Endometrial microvascular endothelial cells (primary cell): ENCODE data around the gene DNASE1L2. TPM values are rescaled to one million over a fixed set of nuclear protein-coding genes. Genes with fewer than 3 reads are reported as not detected.
"Not testable (repeated sequence)": the region's sequence is repeated elsewhere in the genome, so short reads cannot be mapped to it uniquely, and the experiment has no call there.

Experiments used
- in situ Hi-C: cut with HindIII; loops from 2 replicates; pipeline ENCODE4 v1.10.0; 2017; ENCODE audit warnings: low sequenced_read_pairs, low pct_unique_long_range_greater_than_20kb; ENCODE audit errors: inconsistent ontology term
- total RNA-seq: library from RNA; depleted of rRNA; stranded (reverse); fragments of >200 nt; gene quantifications from one replicate; pipeline ENCODE4 v1.2.3, GENCODE V29; 2015; ENCODE audit errors: inconsistent ontology term

DNASE1L2 gene
- total RNA-seq, 1 donor from 2014 or later, result 0.09 TPM

DNA sequence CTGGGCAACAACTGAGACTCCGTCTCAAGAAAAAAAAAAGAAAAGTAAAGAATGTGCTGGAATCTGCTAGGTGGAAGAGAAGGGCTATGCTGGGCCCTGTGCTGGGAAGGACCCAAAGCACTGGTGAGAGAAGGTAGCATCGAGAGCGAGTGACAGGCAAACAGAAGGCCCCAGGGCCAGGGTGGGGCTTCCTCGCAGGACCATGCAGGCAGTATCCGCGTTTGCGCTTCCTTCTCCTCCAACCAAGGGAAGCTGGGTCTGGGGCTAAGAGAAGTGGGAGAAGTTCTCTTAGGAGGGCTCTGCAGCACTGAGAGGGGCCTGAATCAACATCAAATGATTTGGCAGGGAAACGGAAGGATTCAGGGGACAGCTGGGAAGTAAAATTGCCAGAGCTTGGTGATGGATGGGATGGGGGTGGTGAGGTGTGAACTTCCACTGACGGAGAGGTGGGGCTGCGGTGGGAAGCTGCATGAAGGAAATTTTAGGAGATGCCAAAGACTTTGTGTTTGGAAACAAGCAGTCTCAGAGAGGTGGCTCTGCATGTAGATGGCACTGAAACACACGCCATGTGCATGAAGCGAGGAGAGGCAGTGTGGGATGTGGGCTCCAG, 20.4 kb downstream of the DNASE1L2 start:
- in situ Hi-C loops, result no loop called here

GRCh38 chr16:2257726-2258125, 21.5 kb downstream of the DNASE1L2 start:
- in situ Hi-C loops, result no loop called here

- in situ Hi-C loops, result not testable (repeated sequence)
Measured at GRCh38 chr16:2258530-2258929, 22.3 kb downstream of the DNASE1L2 start.

GRCh38 chr16:2260250-2260649, 24.0 kb downstream of the DNASE1L2 start:
- in situ Hi-C loops, result no loop called here

GRCh38 chr16:2263026-2263425, 26.8 kb downstream of the DNASE1L2 start:
- in situ Hi-C loops, result not testable (repeated sequence)

DNA sequence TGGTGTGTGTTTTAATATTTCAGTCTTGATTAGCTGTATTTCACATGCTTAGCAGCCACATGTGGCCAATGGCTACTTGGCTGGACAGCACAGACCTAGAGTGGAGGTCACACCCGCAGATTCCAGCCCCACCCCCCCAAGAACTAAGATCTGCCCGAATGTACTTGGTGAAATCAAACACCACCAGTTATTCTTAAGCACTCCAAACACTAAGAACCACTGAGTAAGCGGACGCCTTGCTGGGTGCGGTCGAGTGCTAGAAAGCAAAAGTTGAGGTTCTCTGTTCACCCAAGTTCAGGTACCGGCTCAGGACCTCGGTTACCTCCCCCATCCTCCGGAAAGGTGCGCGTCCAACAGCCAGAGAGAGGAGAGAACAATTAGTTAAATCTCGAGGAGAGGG, 30.6 kb downstream of the DNASE1L2 start:
- in situ Hi-C loops, result not testable (repeated sequence)

GRCh38 chr16:2267505-2267912, 31.3 kb downstream of the DNASE1L2 start:
- in situ Hi-C loops, result not testable (repeated sequence)

DNA sequence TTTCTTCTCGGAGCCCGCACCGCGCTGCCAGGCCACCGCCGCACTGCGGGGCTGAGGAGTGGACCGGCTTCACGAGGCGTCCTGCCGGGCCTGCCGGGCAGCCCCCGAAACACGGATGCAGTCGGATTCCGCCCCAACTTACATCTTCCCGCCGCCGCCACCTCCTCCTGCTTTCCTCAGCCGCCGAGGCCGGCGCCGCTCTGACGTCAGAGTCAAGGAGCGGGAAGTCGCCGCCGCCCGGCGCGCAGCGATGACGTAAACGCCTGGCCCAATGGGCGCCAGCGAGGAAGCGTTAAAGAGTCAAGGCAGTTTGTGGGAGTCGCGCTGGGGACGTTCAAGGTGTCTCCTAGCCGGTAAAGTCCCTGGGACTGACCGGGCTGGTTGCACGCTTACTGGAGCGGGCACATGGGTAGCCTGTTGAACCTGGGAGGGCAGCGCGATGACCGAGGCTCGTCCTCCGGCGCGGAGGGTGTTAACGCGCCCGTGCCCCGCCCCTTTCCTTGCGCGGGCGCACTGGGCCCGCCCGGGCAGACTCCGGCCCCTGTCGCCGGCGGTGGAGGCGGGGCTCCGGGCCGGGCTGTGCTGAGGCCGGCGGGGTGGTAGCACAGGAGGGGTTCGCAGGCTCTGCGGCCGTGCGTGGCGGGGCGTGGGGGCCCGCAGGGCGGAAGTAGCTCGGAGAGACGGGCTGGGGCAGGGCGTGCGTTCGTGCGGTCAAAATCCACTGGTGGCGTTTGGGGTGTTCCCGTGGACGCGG, 31.8 kb downstream of the DNASE1L2 start, which contains the start of gene RNPS1:
RNPS1 (minus strand) TSS at position 214 of the 754 bp plus-strand sequence. CDS start 3,483 bp downstream, outside the sequence.
- in situ Hi-C loops, result no loop called here

- in situ Hi-C loops, result no loop called here
Measured at GRCh38 chr16:2270070-2270462, 33.8 kb downstream of the DNASE1L2 start.

DNA sequence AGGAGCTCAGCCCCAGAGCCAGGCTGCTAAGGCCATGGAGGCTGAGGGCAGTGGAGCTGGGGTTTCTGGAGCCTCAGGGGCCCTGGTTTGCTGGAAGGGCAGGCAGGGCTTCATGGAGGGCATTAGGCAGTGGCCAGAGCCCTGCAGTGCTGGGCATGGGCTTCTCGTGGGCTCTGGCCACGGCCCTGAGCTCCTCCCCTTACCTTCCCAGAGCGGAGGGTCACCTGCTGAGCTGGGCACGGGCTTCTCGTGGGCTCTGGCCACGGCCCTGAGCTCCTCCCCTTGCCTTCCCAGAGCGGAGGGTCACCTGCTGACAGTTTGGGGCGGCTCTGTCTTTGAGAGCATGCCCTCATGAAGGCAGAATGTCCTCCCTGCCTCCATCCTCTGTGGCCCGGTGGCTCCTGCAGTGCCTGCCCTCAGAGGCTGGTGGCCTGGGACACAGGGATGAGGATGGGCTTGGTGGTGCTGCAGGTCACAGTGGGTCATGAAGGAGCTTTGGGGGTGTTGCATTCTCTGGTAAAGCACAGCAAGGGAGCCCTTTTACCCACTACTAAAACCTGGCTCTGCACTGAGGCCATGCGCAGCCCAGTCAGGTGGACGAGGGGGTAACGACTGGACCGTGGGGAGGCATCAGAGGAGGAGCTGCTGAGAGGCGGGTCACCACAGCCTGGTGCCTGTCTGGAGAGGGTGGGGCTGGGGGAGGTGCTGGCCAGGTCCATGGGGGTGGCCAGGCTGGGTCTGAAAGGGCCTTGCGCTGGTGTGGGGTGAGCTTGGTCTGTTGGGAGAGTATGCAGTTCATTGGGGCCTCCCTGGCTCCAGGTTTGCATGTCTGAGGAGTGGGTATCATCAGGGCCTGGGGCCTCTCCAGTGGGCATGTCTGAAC, 34.6 kb downstream of the DNASE1L2 start:
- in situ Hi-C loops, result no loop called here

DNA sequence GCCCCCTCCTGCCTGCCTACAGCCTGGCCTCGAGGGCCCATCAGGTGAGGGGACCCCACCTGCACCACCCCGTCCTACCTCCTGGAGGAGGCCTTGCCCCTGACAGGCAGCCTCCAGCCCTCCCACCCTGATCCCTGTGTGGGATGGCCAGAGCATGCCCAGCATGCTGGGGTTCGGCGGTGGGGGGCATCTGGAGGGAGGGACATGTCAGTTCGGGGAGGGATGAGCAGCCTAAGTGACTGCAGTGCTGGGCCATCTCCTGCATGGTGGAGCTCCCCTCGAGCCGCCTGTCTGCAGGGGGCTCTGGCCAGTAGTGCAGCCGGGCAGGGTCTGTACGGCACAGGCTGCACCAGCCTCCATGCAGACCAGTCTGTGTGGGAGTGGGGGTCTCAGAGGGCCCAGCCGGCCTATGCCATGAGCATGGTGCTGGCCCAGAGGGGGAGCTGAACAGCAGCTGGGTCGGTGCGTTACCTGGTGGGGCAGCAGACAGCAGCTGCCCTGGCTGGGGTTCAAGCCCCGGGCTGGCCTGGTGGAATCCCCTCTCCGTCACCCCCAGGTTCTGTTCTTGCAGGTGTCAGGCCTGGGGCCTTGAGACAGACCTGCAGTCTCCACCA, 35.7 kb downstream of the DNASE1L2 start:
- in situ Hi-C loops, result no loop called here

DNA sequence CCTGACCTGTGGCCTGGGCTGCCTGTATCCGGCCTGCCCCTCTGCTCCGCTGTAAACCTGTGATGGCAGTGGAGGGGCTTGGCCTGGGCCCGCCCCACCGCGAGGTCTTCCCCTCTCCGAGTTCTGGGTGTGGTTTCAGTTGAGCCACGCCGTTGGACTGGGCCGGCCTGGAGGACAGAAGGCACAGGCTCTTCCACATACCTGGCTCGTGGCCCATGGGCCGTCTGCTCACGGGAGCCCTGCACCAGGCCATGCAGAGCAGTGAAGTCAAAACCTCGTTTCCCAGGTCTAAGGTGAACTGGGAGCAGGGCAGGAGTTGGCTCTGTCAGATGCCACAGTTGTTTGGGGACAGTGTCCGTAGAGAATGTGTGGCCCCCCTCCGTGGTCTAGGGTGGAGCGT, 37.2 kb downstream of the DNASE1L2 start:
- in situ Hi-C loops, result no loop called here

GRCh38 chr16:2273931-2274330, 37.7 kb downstream of the DNASE1L2 start:
- in situ Hi-C loops, result no loop called here

GRCh38 chr16:2275476-2276367, 39.5 kb downstream of the DNASE1L2 start:
- in situ Hi-C loops, result no loop called here

DNA sequence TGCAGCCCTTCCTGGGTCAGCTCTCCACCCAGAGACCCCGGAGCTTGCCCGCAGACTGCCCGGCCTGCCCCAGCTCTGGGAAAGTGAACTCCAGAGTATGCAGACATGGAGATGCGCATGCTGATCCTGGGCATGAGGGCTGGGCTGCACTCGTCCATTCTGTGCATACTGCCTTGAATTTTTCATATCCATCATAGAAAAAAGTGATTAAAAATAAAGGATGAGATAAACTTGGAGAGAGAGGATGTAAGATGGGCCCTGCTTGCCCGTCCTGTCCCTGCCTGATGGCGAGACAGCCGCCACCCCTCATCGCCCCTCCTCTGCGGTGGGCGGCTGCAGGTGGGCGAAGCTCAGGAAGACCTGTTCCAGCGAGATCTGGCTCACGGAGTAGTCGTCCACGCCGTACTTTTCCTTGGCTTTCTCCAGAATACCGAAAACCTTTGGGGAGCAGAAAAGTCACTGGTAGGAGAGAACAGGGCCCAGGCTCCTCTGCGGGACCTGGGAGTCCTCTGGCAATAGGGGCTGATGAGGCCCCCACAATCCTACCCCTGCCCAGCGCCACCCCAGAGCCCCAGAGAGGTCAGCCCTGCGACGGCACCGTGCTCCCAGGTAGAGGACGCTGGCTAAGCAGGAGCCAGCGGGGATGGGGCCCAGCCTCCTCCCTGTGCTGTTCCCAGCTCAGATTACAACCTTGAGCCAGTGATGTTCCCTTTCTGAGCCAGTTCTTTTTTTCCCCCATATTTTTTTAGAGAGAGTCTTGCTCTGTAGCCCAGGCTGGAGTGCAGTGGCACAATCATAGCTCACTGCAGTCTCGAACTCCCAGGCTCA, 40.3 kb downstream of the DNASE1L2 start:
- in situ Hi-C loops, result no loop called here

GRCh38 chr16:2277466-2278271, 41.4 kb downstream of the DNASE1L2 start:
- in situ Hi-C loops, result no loop called here

DNA sequence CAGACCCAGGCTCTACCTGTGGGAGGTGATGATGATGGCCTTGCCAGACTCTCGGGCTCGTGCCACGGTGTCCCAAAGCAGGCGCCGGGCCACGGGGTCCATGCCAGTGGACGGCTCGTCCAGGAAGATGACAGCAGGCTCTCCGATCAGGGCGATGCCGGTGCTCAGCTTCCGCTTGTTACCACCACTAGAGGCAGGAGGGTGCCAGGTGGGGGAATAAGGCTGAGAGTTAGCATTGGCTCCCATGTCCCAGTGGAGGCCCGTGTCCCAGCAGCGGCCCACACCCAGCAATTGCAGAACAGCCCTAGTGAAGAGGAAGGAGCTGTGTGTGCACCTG, 42.0 kb downstream of the DNASE1L2 start:
- in situ Hi-C loops, result no loop called here
